Cortex of kidney (tissue), 1 donor: Measurements from ENCODE around the gene RPS18.
"Not testable (repeated sequence)": the region's sequence is repeated elsewhere in the genome, so short reads cannot be mapped to it uniquely, and the experiment has no call there.

Source experiments
- DNase-seq: peaks from one replicate; lab custom pipeline; 2025; lab: John Stamatoyannopoulos, UW

RPS18 gene

DNA sequence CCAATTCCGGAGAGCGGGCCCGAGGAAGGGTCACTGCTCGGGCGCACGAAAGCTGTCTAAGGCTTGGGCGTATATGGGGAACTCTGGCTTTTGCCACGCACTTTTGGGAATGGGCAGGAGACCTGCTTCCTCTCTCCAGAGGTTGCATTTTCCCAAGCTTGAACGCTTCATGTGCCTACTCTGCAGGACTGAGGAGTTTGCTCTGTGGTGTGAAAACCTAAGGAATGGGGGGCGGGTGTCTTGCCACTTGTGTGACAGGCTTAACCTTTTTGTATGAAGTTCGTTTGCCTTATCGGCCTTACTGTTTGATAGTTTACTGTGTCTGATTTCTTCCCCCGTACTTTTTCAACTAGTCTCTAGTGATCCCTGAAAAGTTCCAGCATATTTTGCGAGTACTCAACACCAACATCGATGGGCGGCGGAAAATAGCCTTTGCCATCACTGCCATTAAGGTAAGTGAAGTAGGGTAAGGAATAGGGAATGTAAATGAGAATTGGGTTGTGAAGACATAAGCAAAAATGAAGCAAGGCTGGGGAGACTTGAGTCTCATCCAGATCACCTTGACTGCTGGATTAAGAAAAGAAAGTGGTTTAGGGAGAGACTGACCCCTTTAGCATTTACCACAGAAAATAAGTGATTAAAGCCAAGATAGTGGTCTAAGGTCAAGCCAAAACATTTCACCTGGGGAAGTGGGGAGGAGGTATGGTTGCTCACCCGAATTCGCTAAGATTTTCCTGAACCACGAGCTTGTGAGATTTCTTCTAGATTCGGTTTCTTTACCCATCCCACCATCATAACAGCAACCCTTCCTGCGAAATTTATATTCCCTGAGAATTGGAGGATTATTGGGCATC lies 627 bp downstream of the RPS18 start:
- no peak for DNase-seq

GRCh38 chr6:33273129-33273923 lies 1.5 kb downstream of the RPS18 start:
- no peak for DNase-seq

GRCh38 chr6:33273924-33274902 lies 2.3 kb downstream of the RPS18 start:
- no peak for DNase-seq

GRCh38 chr6:33275795-33276580 lies 4.1 kb downstream of the RPS18 start:
- not testable (repeated sequence) for DNase-seq

DNA sequence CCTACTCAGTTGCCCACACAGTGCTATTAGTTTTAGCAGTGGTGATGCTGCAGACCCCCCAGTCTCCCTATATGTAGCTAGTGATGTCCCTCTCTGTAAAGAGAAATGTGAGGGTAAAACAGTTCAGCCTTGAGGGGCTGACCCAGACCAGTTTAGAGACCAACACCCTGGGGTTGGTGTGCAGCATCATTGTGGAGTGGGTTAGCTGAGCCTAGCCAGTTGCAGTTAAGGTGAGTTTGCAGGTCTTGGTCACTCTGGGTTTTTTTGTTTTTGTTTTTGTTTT lies 4.6 kb downstream of the RPS18 start:
- no peak for DNase-seq

DNA sequence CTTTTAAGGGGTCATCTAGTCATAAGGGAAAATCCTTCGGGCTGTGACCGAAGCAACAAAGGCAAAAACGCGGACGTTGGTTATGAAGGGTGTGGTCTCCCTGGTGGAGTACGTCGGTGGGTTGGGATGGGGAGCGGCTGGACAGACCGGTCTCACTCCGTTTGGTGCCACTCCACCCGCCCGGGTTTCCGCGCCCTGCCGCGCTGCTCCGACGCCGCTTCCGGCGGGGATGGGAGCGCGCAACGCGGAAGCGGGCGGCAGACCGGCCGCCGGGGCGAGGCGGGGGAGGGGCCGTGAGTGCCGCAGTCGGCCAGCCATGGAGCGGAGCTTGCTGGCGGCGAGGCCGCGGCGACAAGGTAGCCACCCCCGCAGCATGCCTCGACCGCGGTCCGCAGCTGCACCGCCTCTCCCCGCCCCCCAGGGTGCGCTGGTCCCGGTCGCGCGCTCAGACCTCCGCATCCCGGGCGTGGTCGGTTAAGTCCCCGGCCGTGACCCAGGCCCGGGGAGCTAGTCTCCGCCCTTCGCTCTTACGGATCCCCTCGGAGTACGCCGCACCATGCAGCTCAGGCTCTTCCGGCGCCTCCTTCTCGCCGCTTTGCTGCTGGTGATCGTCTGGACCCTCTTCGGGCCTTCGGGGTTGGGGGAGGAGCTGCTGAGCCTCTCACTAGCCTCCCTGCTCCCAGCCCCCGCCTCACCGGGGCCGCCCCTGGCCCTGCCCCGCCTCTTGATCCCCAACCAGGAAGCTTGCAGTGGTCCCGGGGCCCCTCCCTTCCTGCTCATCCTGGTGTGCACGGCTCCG lies 5.2 kb downstream of the RPS18 start, which contains the start of gene B3GALT4:
TSS of gene B3GALT4 (plus strand) at position 260 of the 799 bp plus-strand sequence. CDS start at position 557, 297 bp downstream.
- no peak for DNase-seq

GRCh38 chr6:33277663-33278391 lies 6.0 kb downstream of the RPS18 start:
- DNase-seq: no peak

DNA sequence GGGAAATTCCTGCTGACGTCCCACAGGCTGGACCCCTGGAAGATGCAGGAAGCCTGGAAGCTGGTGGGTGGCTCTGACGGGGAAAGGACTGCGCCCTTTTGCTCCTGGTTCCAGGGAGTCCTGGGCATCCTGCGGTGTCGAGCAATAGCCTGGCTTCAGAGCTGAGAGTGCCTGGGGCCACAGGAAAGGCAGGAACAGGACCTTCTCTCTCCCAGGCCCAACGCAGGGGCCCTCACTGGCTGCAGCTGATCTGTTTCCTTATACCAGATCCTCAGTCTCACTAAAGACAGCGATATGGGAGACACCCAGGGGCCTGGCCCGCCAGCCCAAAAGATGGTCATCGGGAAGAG lies 6.5 kb downstream of the RPS18 start:
- no peak for DNase-seq

GRCh38 chr6:33278810-33279209 lies 6.9 kb downstream of the RPS18 start:
- no peak for DNase-seq

DNA sequence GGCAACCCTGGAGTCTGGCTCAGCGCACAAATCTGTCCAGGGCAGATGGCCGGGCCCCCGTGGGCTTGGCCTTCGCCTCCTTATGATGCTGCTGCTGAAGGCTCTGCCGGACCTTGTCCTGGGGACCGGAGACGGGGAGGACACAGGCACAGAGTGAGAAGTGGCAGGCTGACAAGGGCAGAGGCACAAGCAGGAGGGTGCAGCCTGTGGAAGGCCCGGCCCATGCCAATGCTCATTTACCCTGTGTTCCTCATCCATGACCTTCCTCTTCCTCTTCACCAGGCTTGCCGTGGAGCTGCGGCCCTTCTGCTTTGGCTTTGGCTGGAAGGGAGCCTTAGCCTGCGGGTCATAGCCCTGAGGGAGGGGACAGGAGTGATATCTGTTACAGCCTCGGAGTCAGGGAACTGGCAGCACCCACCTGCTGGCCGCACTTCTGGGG lies 7.4 kb downstream of the RPS18 start:
- DNase-seq: no peak

GRCh38 chr6:33279971-33280511 lies 8.2 kb downstream of the RPS18 start:
- no peak for DNase-seq

GRCh38 chr6:33280539-33280938 lies 8.7 kb downstream of the RPS18 start:
- no peak for DNase-seq

DNA sequence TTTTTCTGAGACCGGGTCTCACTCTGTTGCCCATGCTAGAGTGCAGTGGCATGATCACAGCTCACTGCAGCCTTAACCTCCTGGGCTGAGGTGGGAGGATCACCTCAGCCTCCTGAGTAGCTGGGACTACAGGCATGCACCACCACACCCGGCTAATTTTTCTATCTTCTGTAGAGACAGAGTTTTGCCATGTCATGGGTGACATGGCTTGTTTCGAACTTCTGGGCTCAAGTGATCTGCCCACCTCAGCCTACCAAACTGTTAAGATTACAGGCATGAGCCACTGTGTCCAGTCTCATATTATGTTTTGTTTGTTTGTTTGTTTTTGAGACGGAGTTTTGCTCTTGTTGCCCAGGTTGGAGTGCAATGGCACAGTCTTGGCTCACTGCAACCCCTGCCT lies 13.3 kb downstream of the RPS18 start:
- DNase-seq: not testable (repeated sequence)

GRCh38 chr6:33286946-33287914 lies 15.4 kb downstream of the RPS18 start:
- no peak for DNase-seq

DNA sequence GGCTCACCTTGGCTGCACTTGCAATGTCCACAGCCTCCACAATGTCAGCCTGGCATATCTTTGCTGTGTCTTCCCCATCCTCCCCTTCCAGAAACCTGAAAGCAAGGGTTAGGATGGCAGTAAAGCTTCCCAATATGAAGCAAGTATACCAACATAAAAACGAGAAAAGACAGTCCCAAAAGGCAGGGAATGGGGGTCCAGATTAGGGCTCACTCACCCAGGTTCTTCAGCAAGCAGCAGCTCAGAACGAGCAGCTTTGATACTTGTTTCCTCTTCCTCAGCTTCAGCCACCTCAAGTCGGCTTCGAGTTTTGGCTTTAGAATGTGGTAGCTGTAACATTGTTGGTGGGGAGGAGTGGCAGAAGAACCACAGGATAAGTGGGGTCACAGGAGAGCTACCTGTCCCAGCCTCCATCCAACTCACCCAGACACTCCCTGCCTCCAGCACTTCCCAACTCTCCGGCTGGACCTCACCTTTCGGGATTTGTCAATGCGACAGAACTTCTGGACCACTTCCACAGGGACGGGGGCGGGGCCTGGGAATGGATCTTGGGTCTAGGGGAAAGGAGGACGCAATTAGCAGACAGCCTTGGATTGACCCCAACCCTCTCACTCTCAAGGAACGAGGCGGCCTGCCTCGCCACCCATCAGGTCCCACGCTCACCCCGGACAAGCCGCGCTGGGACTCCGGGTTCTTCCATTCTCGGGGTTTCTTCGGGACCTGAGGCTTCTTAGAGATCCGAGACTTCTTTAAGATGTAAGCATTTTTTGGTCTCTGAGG lies 16.5 kb downstream of the RPS18 start:
- no peak for DNase-seq

DNA sequence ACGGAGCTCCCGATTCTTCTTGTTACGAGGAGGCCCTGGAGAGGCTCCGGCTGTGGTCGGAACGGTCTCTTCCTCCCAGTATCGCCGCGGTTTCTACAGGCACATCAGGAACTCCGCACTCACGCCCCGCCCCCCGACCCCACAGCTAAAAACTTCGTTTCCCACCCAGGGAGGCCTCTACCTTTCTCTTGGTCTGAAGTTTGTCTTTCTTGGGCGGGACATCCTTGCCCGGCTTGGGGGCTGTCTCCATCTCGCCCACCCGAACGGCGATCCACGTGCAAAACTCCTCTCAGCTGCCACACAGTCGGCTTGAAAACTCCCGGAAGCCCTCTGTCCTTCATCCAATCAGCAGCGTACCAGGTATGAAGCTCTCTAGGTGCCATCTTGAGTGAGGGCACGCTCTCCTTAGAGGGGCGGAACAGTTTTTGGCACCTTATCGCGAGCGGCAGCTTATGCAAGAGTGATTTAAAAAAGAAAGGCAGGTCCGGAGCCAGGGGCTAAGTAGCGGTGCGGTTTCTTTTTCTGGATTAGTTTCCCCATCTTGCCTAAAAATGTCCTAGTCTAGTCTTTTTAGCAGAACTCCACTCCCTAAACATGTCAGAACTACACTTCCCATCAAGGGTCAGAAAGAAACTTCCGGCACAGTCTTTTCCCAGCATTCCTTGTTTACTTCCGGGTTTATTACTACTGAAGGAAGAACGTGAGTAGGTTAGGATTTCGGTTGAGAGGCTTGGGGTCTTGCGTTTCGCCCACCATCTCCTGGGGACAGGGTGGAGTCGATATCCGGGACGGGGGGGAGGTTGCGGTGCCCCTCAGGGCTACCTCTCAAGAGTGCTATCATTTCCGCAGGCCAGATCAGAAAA lies 17.3 kb downstream of the RPS18 start, which contains the start of the genes PFDN6 and WDR46:
TSS of gene PFDN6 (plus strand) at position 681 of the 863 bp plus-strand sequence. CDS start 256 bp downstream, outside the sequence.
TSS of gene WDR46 (minus strand) at position 319 of the 863 bp plus-strand sequence. CDS start at position 250, 69 bp downstream.
- no peak for DNase-seq
